DMS153 treated with DMSO at 0.1 percent for 48 hours (cell line): Measurements from ENCODE around the gene SLC66A1.
"Not testable (repeated sequence)": the region's sequence is repeated elsewhere in the genome, so short reads cannot be mapped to it uniquely, and the experiment has no call there.

Experiments used
- DNase-seq: peaks from one replicate; lab custom pipeline; 2025; ENCODE audit not compliant: unreplicated experiment; lab: John Stamatoyannopoulos, UW

The SLC66A1 gene

GRCh38 chr1:19311931-19312781, at the start of gene SLC66A1, which contains the start of gene AKR7A2:
TSS of gene SLC66A1 (plus strand) at chr1:19312326. CDS start at chr1:19317678, 5,352 bp downstream.
TSS of gene AKR7A2 (minus strand) at chr1:19312144. CDS start at chr1:19312124, 20 bp downstream.
- DNase-seq = peak; percentile 72

GRCh38 chr1:19262744-19263143, 49.4 kb upstream of the SLC66A1 start:
- DNase-seq = no peak

GRCh38 chr1:19268445-19268844, 43.7 kb upstream of the SLC66A1 start:
- DNase-seq = no peak

GRCh38 chr1:19269427-19270342, 42.4 kb upstream of the SLC66A1 start:
- DNase-seq = not testable (repeated sequence)

GRCh38 chr1:19270343-19270730, 41.8 kb upstream of the SLC66A1 start:
- DNase-seq = not testable (repeated sequence)

GRCh38 chr1:19272064-19272463, 40.1 kb upstream of the SLC66A1 start:
- DNase-seq = no peak

GRCh38 chr1:19273106-19273843, 38.9 kb upstream of the SLC66A1 start:
- DNase-seq = no peak

GRCh38 chr1:19273844-19274531, 38.1 kb upstream of the SLC66A1 start:
- not testable (repeated sequence) for DNase-seq

- DNase-seq = no peak
These were observed 37.5 kb upstream of the SLC66A1 start for GRCh38 chr1:19274636-19275035.

- DNase-seq = no peak
These were observed 28.2 kb upstream of the SLC66A1 start for GRCh38 chr1:19283891-19284290.

- no peak for DNase-seq
These were observed 27.2 kb upstream of the SLC66A1 start for GRCh38 chr1:19284881-19285280.

- not testable (repeated sequence) for DNase-seq
These were observed 26.8 kb upstream of the SLC66A1 start for GRCh38 chr1:19285366-19285765.

GRCh38 chr1:19285807-19286206, 26.3 kb upstream of the SLC66A1 start:
- not testable (repeated sequence) for DNase-seq

GRCh38 chr1:19287436-19288185, 24.5 kb upstream of the SLC66A1 start:
- no peak for DNase-seq

GRCh38 chr1:19288324-19289241, 23.5 kb upstream of the SLC66A1 start, which contains the start of gene AKR7A3:
TSS of gene AKR7A3 (minus strand) at chr1:19288770. CDS start at chr1:19288709, 61 bp downstream.
- DNase-seq = peak; percentile 5

GRCh38 chr1:19289244-19289643, 22.9 kb upstream of the SLC66A1 start:
- DNase-seq = no peak

GRCh38 chr1:19294638-19295037, 17.5 kb upstream of the SLC66A1 start:
- DNase-seq = no peak

GRCh38 chr1:19300211-19300610, 11.9 kb upstream of the SLC66A1 start:
- no peak for DNase-seq
